Measurements from ENCODE around the gene ZDHHC3.

ZDHHC3 gene

GRCh38 chr3:45002139-45002660 is 26.2 kb upstream of the ZDHHC3 start:
- no peak overlapping the region for H3K4me3 ChIP-seq (replicated peaks; ENCODE audit: insufficient read depth, low read length)
- TF ChIP-seq REST (IDR thresholded peaks at IDR 0.05; ENCODE audit: insufficient replicate concordance, low read depth) = no peak
- TF ChIP-seq GABPA (IDR thresholded peaks at IDR 0.05; ENCODE audit: low read depth) = no peak
- no peak for TF ChIP-seq POLR2AphosphoS5 (IDR thresholded peaks at IDR 0.05; ENCODE audit: low read depth)
- TF ChIP-seq CTCF (IDR thresholded peaks at IDR 0.05; ENCODE audit: insufficient read depth, low read length) = no peak
- no peak for TF ChIP-seq SPI1 (IDR thresholded peaks at IDR 0.05; ENCODE audit: borderline replicate concordance, low read depth)
- H3K27ac ChIP-seq (replicated peaks) = no peak overlapping the region
- no peak for DNase-seq (ENCODE audit: low read depth in 1 of 2, low spot score in 1 of 2)
- H3K27me3 ChIP-seq (ENCODE audit: insufficient read depth, poor library complexity, severe bottlenecking) = no peaks in the 10 kb centered on the region

- TF ChIP-seq GABPA (IDR thresholded peaks at IDR 0.05; ENCODE audit: low read depth) = no peak
- no peak for TF ChIP-seq SPI1 (IDR thresholded peaks at IDR 0.05; ENCODE audit: borderline replicate concordance, low read depth)
- no peak for TF ChIP-seq CTCF (IDR thresholded peaks at IDR 0.05; ENCODE audit: insufficient read depth, low read length)
- no peak for TF ChIP-seq REST (IDR thresholded peaks at IDR 0.05; ENCODE audit: insufficient replicate concordance, low read depth)
- no peak for TF ChIP-seq POLR2AphosphoS5 (IDR thresholded peaks at IDR 0.05; ENCODE audit: low read depth)
- H3K4me3 ChIP-seq (replicated peaks; ENCODE audit: insufficient read depth, low read length) = no peak overlapping the region
- no peak for DNase-seq (ENCODE audit: low read depth in 1 of 2, low spot score in 1 of 2)
- H3K27me3 ChIP-seq (ENCODE audit: insufficient read depth, poor library complexity, severe bottlenecking) = no peaks in the 10 kb centered on the region
- H3K27ac ChIP-seq (replicated peaks) = no peak overlapping the region
These were observed 25.8 kb upstream of the ZDHHC3 start for GRCh38 chr3:45001738-45002137.

GRCh38 chr3:45000823-45001222 is 24.8 kb upstream of the ZDHHC3 start:
- no peak overlapping the region for H3K4me3 ChIP-seq (replicated peaks; ENCODE audit: insufficient read depth, low read length)
- no peak for DNase-seq (ENCODE audit: low read depth in 1 of 2, low spot score in 1 of 2)
- H3K27me3 ChIP-seq (ENCODE audit: insufficient read depth, poor library complexity, severe bottlenecking) = no peaks in the 10 kb centered on the region
- H3K27ac ChIP-seq (replicated peaks) = no peak overlapping the region
- TF ChIP-seq GABPA (IDR thresholded peaks at IDR 0.05; ENCODE audit: low read depth) (no peak), SPI1 (IDR thresholded peaks at IDR 0.05; ENCODE audit: borderline replicate concordance, low read depth) (no peak), REST (IDR thresholded peaks at IDR 0.05; ENCODE audit: insufficient replicate concordance, low read depth) (no peak), CTCF (IDR thresholded peaks at IDR 0.05; ENCODE audit: insufficient read depth, low read length) (no peak), POLR2AphosphoS5 (IDR thresholded peaks at IDR 0.05; ENCODE audit: low read depth) (no peak)
